Peyer's patch (tissue), 4 donors: ENCODE measurements around the gene PPM1M.

Experiments
- POLR2A ChIP-seq, 2 donors: fragments of 450-650 bp; IDR thresholded peaks; one replicate each; pipeline ENCODE4 v1.5.1; 2017; ENCODE audit warnings: antibody characterized with exemption in 2 of 2, mild to moderate bottlenecking in 2 of 2, moderate library complexity in 2 of 2
- TF ChIP-seq, protein P1 (sequence below), 6 experiments: fragments of 450-650 bp in 4 of 6; fragments of 200-600 bp in 2 of 6; sonication (generic) in 1 of 6; IDR thresholded peaks; one replicate each; pipeline ENCODE4 v1.5.1; 2017 to 2019; ENCODE audit warnings: antibody characterized with exemption in 6 of 6, mild to moderate bottlenecking in 3 of 6, moderate library complexity in 1 of 6

DNA sequence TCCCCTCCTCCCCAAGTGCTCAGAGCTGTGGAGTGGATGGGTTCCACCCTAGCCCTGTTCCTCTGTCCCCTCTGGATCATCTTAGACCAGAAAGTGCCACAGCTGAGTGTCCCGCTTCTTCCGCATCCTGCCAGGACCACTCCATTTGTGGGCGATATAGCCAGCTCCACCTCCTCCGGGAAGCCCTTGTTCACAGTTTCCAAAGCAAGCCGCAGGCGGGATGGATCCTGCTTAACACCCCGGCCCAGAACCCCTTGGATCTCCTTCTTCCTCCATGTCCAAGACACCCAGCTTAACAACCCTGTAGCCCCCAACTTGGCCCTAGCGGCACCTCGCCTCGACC lies 48.1 kb upstream of the PPM1M start:
- TF ChIP-seq, protein P1, sequence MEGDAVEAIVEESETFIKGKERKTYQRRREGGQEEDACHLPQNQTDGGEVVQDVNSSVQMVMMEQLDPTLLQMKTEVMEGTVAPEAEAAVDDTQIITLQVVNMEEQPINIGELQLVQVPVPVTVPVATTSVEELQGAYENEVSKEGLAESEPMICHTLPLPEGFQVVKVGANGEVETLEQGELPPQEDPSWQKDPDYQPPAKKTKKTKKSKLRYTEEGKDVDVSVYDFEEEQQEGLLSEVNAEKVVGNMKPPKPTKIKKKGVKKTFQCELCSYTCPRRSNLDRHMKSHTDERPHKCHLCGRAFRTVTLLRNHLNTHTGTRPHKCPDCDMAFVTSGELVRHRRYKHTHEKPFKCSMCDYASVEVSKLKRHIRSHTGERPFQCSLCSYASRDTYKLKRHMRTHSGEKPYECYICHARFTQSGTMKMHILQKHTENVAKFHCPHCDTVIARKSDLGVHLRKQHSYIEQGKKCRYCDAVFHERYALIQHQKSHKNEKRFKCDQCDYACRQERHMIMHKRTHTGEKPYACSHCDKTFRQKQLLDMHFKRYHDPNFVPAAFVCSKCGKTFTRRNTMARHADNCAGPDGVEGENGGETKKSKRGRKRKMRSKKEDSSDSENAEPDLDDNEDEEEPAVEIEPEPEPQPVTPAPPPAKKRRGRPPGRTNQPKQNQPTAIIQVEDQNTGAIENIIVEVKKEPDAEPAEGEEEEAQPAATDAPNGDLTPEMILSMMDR (IDR thresholded peaks at IDR 0.05) = no peak
- no peak for TF ChIP-seq POLR2A (IDR thresholded peaks at IDR 0.05)
